WTC11 (cell line): ENCODE measurements around the gene RPL23. TPM values are rescaled to one million over a fixed set of nuclear protein-coding genes. Genes with fewer than 3 reads are reported as not detected.

Experiments used
- ATAC-seq: fragments of 200-7000 bp; cut with Tn5 transposase; 2 replicates; pipeline ENCODE4 v1.10.0; 2021; ENCODE audit warnings: mild to moderate bottlenecking, moderate library complexity
- CTCF ChIA-PET: fragments of 300-600 bp; sonication (Branson Sonifier 250); formaldehyde crosslinking; loops from one replicate; lab custom pipeline; 2021; ENCODE audit warnings: antibody characterized with exemption; lab: Charles Lee
- POLR2A ChIA-PET: fragments of 350-600 bp; sonication (Branson Sonifier 250); formaldehyde crosslinking; loops from one replicate; lab custom pipeline; 2021; ENCODE audit warnings: antibody characterized with exemption; lab: Charles Lee
- DNase-seq: peaks from one replicate; pipeline ENCODE4 v3.0.0; 2021; ENCODE audit warnings: low spot score
- H3K27ac Mint-ChIP-seq: 2 replicates; pipeline ENCODE4 v1.8.0; 2021; ENCODE audit warnings: mixed read lengths
- H3K27me3 Mint-ChIP-seq: 2 replicates; pipeline ENCODE4 v1.8.0; 2021; ENCODE audit warnings: low read depth, mild to moderate bottlenecking, moderate library complexity, mixed read lengths
- H3K36me3 Mint-ChIP-seq: 2 replicates; pipeline ENCODE4 v1.8.0; 2021; ENCODE audit warnings: mixed read lengths
- H3K4me1 Mint-ChIP-seq: 2 replicates; pipeline ENCODE4 v1.8.0; 2022; ENCODE audit warnings: mixed read lengths
- H3K4me3 Mint-ChIP-seq: 2 replicates; pipeline ENCODE4 v1.8.0; 2021; ENCODE audit warnings: mild to moderate bottlenecking, moderate library complexity, mixed read lengths
- H3K9me3 Mint-ChIP-seq: 2 replicates; pipeline ENCODE4 v1.8.0; 2021; ENCODE audit warnings: mixed read lengths
- ARID4B ChIP-seq: sonication (generic); formaldehyde crosslinking; IDR thresholded peaks from 2 replicates; pipeline ENCODE4 v1.8.0; 2023; ENCODE audit warnings: missing genetic modification reagents, mild to moderate bottlenecking, borderline replicate concordance
- ATF1 ChIP-seq: sonication (generic); formaldehyde crosslinking; IDR thresholded peaks from 2 replicates; pipeline ENCODE4 v1.8.1; 2023; ENCODE audit warnings: mild to moderate bottlenecking, moderate library complexity, missing genetic modification reagents
- ATF6 ChIP-seq: sonication (generic); formaldehyde crosslinking; IDR thresholded peaks from 2 replicates; pipeline ENCODE4 v1.8.1; 2023; ENCODE audit warnings: mild to moderate bottlenecking, missing genetic modification reagents
- CDX4 ChIP-seq: fragments of 250-450 bp; sonication (Bioruptor Pico); IDR thresholded peaks from 2 replicates; pipeline ENCODE4 v1.9.0; 2021; ENCODE audit warnings: moderate library complexity, mild to moderate bottlenecking, inconsistent platforms, borderline replicate concordance
- CREB1 ChIP-seq: sonication (generic); formaldehyde crosslinking; IDR thresholded peaks from 2 replicates; pipeline ENCODE4 v1.8.0; 2023; ENCODE audit warnings: mild to moderate bottlenecking, missing genetic modification reagents
- E2F4 ChIP-seq: sonication (generic); formaldehyde crosslinking; IDR thresholded peaks from 2 replicates; pipeline ENCODE4 v1.8.1; 2022; ENCODE audit warnings: low read depth, mild to moderate bottlenecking, moderate library complexity, missing genetic modification reagents, borderline replicate concordance
- HMGA2 ChIP-seq: fragments of 250-450 bp; sonication (Bioruptor Pico); IDR thresholded peaks from 2 replicates; pipeline ENCODE4 v1.4.0; 2021; ENCODE audit warnings: mild to moderate bottlenecking, moderate library complexity
- IRF2 ChIP-seq: sonication (generic); formaldehyde crosslinking; IDR thresholded peaks from 2 replicates; pipeline ENCODE4 v1.8.0; 2022; ENCODE audit warnings: low read depth, missing genetic modification reagents, borderline replicate concordance
- NR1H2 ChIP-seq: sonication (generic); formaldehyde crosslinking; IDR thresholded peaks from 2 replicates; pipeline ENCODE4 v1.9.0; 2021; ENCODE audit warnings: mild to moderate bottlenecking, moderate library complexity, missing genetic modification reagents
- RELA ChIP-seq: sonication (generic); formaldehyde crosslinking; IDR thresholded peaks from 2 replicates; pipeline ENCODE4 v1.8.1; 2022; ENCODE audit warnings: missing genetic modification reagents, mild to moderate bottlenecking, borderline replicate concordance
- RORB ChIP-seq: fragments of 250-450 bp; sonication (Bioruptor Pico); IDR thresholded peaks from 2 replicates; pipeline ENCODE4 v1.9.0; 2021; ENCODE audit warnings: mild to moderate bottlenecking
- TCF7 ChIP-seq: sonication (generic); formaldehyde crosslinking; IDR thresholded peaks from 2 replicates; pipeline ENCODE4 v1.8.0; 2022; ENCODE audit warnings: mild to moderate bottlenecking, low read depth, missing genetic modification reagents, moderate library complexity
- USF2 ChIP-seq: sonication (generic); formaldehyde crosslinking; IDR thresholded peaks from 2 replicates; pipeline ENCODE4 v1.8.1; 2023; ENCODE audit warnings: mild to moderate bottlenecking, missing genetic modification reagents, moderate library complexity
- ZNF138 ChIP-seq: sonication (generic); formaldehyde crosslinking; conservative IDR thresholded peaks from 2 replicates; pipeline ENCODE4 v1.8.1; 2022; ENCODE audit warnings: mild to moderate bottlenecking, moderate library complexity, missing genetic modification reagents
- ZNF425 ChIP-seq: fragments of 250-450 bp; sonication (Bioruptor Pico); conservative IDR thresholded peaks from 2 replicates; pipeline ENCODE4 v1.9.0; 2021; ENCODE audit warnings: mild to moderate bottlenecking
- ZNF512 ChIP-seq: sonication (generic); formaldehyde crosslinking; IDR thresholded peaks from 2 replicates; pipeline ENCODE4 v1.8.1; 2022; ENCODE audit warnings: missing genetic modification reagents, borderline replicate concordance
- ZNF671 ChIP-seq: fragments of 250-450 bp; sonication (Bioruptor Pico); IDR thresholded peaks from 2 replicates; pipeline ENCODE4 v1.8.0; 2021; ENCODE audit warnings: mild to moderate bottlenecking
- total RNA-seq: library from RNA; stranded (reverse); gene quantifications from 3 replicates; pipeline ENCODE4 v1.2.3, GENCODE V29; 2021

Gene RPL23
- total RNA-seq, 1 experiment from 2014 or later = 1,832 TPM

- no peaks in the 10 kb centered on the region for H3K9me3 Mint-ChIP-seq
- H3K36me3 Mint-ChIP-seq = peaks cover 12% of the 10 kb centered on the region; the same call in 1 of the 2 replicates
- TF ChIP-seq E2F4 (CRISPR knock-in tag) (no peak), ARID4B (no peak), ZNF671 (CRISPR knock-in tag) (no peak), ATF6 (no peak), ATF1 (CRISPR knock-in tag) (no peak), CDX4 (CRISPR knock-in tag) (no peak), TCF7 (CRISPR knock-in tag) (no peak), IRF2 (CRISPR knock-in tag) (no peak), RELA (CRISPR knock-in tag) (no peak), ZNF138 (CRISPR knock-in tag) (no peak), ZNF425 (CRISPR knock-in tag) (no peak), USF2 (CRISPR knock-in tag) (no peak), NR1H2 (CRISPR knock-in tag) (no peak), RORB (CRISPR knock-in tag) (no peak), ZNF512 (no peak), CREB1 (CRISPR knock-in tag) (no peak), HMGA2 (no peak)
- ChIA-PET CTCF (interaction anchor here (1.0 kb wide), 1 partner anchor 21 kb away, joined by 3 read pairs; no protein-coding TSS in a partner anchor), POLR2A (no interaction called here)
- no peak overlapping the region for H3K27ac Mint-ChIP-seq
- ATAC-seq (no peak), DNase-seq (no peak)
- no peaks in the 10 kb centered on the region for H3K27me3 Mint-ChIP-seq
- peaks cover 23% of the 10 kb centered on the region for H3K4me1 Mint-ChIP-seq
- H3K4me3 Mint-ChIP-seq = no peak overlapping the region
Measured at GRCh38 chr17:38892620-38893019, 39.1 kb upstream of the RPL23 start.
